ENCODE data around the gene SIM2.

The SIM2 gene

GRCh38 chr21:36791695-36792470 is 93.0 kb downstream of the SIM2 start:
- in situ Hi-C loops (cut with MboI; ENCODE audit: low sequenced_read_pairs): no loop called here

- in situ Hi-C loops (cut with MboI; ENCODE audit: low sequenced_read_pairs): no loop called here
Observed at GRCh38 chr21:36792505-36792967, 93.6 kb downstream of the SIM2 start.

GRCh38 chr21:36796070-36796469 is 97.2 kb downstream of the SIM2 start:
- in situ Hi-C loops (cut with MboI; ENCODE audit: low sequenced_read_pairs): no loop called here

GRCh38 chr21:36798491-36798890 is 99.6 kb downstream of the SIM2 start:
- in situ Hi-C loops (cut with MboI; ENCODE audit: low sequenced_read_pairs): no loop called here

All from hTERT RPE-1 (cell line).